GM18505 (cell line): ENCODE measurements around the gene BAD.

Experiments used
- ATAC-seq: cut with Tn5 transposase; IDR thresholded peaks from one replicate; pipeline ENCODE4 v1.9.1; 2021; ENCODE audit not compliant: unreplicated experiment
- POLR2A ChIP-seq: IDR thresholded peaks from 4 replicates; pipeline ENCODE4 v1.6.1; 2011; ENCODE audit warnings: borderline replicate concordance; ENCODE audit not compliant: insufficient read depth, insufficient read length; ENCODE audit errors: extremely low read depth

Gene BAD

DNA sequence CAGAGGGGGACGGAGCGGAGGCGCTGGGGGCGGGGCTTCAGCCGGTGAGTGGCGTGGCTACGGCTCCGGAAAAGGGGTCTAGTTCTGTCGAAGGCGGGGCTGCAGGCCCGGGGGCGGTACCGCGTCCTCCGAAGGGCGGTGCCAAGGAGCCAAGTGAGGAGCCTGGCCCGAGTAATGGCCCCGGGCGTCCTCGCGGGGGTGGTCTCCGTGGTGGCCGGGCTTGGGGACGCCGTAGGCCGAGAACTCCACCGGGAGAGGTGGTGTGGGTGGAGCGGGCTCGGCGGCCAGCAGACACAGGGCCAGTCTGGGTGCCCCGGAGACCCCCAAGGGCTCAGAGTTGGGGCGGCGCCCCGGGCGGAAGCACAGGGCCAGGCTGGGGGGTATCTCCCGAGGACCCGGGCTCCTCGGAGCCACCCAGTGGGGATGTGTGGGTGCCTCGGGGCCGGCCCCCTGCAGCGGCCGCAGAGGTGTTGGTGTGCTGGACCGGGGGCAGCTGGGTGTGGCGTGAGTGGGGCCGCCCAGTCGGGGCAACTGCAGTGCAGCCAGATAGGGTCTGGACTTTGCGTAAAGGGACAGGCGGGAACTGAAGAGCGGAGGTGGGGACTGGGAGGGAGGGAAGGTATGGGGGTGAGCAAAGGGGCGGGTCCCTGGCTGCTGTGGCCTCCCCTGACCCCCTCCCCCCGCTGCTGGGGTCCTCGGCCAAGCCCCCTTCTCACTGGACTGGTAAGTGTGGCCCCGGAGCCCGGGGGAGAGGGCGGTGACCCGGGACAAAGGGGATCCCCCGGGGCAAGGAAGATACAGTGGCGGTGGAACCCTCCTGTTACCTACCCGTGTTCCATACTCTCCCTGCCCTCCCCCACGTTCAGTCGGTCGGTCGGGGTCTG lies 42.7 kb downstream of the BAD start:
- ATAC-seq = peak; percentile 63

DNA sequence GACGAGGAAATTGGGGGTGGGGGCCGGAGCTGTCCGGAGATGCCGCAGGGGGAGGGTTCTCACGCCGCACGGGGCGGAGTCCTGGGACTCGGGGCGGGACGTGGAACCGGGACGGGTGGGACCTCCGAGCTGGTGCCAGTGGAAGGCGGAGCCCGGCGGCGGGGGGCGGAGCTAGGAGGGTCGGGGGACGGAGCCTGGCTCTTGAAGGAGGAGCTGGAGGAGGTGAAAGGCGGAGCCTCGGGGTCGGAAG lies 43.3 kb downstream of the BAD start:
- no peak for ATAC-seq
- no peak for TF ChIP-seq POLR2A

More for the DNA sequence above, 42.7 kb downstream of the BAD start:
- peak; percentile 69 for TF ChIP-seq POLR2A

DNA sequence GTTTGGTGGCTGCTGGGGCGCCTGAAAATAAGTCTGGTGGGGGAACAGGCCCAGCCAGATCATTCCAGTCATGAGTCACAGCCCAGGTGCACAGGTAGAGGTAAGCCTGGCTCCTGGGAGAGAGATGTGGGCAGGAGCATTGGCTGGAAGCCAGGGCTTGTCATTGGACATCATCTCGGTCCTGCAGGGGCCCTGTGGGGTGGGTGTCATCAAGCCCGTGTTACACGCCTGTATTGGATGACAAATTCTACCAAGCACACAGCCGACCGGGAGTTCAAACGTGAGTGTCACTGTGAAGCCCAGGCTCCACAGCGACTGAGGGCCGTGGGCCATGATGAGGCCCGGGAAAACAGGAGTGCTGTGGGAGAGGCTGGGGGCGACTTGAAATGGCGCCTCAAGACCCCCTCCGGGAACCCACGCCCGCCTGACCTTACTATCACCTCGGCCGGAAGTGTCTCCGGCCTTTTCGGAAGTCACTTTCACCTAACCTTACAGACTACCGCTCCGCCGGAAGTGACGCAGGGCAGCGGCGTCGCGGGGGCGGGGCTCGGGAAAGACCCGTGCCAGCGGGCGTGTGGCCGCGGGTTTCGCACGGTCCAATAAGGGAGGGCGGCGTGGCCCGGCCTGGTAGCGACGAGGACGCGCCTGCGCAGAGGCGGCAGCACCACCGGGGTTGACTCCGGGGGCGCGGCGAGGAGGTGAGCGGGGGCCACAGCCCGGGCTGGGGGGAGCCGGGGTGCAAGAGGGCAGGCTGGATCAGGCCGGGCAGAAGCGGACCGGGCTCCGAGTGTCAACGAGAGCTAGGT lies 43.8 kb downstream of the BAD start, which contains the start of gene FKBP2:
Gene FKBP2 (plus strand): TSS at position 661 of the 806 bp plus-strand sequence. CDS start 1,293 bp downstream, outside the sequence.
- peak; percentile 54 for ATAC-seq

GRCh38 chr11:64239662-64240434 lies 44.6 kb downstream of the BAD start:
- ATAC-seq = peak; percentile 2
- no peak for TF ChIP-seq POLR2A

More for the DNA sequence above, 43.8 kb downstream of the BAD start, which contains the start of gene FKBP2:
- TF ChIP-seq POLR2A = peak; percentile 96

GRCh38 chr11:64238999-64239398 lies 45.5 kb downstream of the BAD start:
- no peak for TF ChIP-seq POLR2A
- ATAC-seq = no peak

DNA sequence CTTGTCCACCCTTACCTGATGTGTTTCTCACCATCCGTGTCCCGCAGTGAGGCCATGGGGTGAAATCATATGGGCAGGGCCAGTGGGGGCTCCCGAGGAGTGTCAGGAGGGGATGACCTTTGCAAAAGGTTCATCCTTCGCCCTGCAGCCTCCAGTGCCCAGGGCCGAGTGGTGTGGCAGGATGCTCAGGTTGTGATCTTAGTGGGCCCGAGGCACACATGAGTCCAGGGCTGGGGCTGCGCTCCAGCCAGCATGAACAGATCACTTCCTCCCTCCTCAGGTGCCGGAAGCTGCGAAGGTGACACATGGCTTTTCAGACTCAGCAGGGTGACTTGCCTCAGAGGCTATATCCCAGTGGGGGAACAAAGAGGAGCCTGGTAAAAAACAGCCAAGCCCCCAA lies 46.4 kb downstream of the BAD start:
- peak; percentile 36 for TF ChIP-seq POLR2A
- ATAC-seq = no peak

DNA sequence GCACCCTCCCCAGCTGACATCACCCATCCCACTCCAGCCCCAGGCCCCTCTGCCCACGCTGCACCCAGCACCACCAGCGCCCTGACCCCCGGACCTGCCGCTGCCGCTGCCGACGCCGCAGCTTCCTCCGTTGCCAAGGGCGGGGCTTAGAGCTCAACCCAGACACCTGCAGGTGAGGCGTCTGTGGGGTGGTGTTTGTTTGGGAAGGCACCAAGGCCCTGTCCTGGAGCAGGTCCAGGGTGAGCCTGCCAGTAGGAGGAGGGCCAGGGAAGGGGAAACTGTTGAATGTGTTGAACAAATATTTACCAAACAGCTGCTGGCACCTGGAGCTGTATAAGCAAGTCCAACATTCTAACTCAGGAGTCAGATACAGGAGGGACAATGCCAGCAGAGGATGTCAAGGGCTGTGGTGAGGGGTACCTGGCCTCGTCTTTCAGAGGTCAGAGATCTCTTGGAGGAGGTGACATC lies 46.9 kb downstream of the BAD start:
- ATAC-seq = no peak

GRCh38 chr11:64235437-64236161 lies 48.9 kb downstream of the BAD start:
- no peak for TF ChIP-seq POLR2A
- ATAC-seq = no peak

More for the DNA sequence above, 46.9 kb downstream of the BAD start:
- no peak for TF ChIP-seq POLR2A

- ATAC-seq = peak; percentile 24
- TF ChIP-seq POLR2A = no peak
Measured at GRCh38 chr11:64234647-64235379, 49.7 kb downstream of the BAD start.

GRCh38 chr11:64233913-64234586 lies 50.4 kb downstream of the BAD start, which contains the start of gene VEGFB:
TSS of gene VEGFB (plus strand) at chr11:64234584. CDS start at chr11:64234834, 250 bp downstream.
- peak; percentile 26 for TF ChIP-seq POLR2A
- peak; percentile 37 for ATAC-seq

DNA sequence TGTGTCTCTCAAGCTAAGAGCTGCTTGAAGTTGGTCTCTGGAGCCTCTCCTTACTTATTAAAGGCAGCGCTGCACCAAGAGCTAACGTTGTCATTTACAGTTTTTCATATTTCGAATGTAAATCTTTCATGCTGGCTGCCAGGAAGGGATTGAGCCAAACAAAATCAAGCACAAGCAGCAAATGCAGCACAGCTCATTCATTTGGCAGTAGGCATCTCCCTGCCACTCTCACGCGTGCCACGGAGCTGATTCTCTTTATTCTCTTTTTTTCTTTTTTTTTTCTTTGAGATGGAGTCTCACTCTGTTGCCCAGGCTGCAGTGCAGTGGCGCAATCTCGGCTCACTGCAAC lies 51.5 kb downstream of the BAD start:
- no peak for TF ChIP-seq POLR2A
- no peak for ATAC-seq
